ENCODE data around the gene ZNF722.
"Not testable (repeated sequence)": the region's sequence is repeated elsewhere in the genome, so short reads cannot be mapped to it uniquely, and the experiment has no call there.

Gene ZNF722

DNA sequence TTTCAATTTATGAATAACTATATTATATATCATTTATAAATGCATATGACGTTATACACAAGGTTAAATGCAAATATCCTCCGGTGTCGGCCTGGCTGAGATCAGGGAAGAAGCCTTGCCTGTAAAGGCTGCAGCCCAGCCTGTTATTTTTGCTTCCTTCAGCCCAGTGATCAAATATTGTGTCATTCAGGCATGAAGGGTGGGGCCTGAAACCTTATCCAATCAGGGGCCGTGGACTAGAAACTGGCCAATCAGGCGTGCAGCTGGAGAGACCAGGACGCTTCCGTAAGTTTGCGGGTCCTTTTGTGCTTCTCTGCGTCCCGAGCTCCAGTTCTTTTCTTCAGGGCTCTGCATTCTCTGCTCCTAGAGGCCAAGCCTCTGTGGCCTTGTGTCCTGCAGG is at the start of gene ZNF722:
Gene ZNF722 (plus strand): TSS at position 301 of the 400 bp plus-strand sequence. CDS start 113 bp downstream, outside the sequence.
- no peak for DNase-seq

DNA sequence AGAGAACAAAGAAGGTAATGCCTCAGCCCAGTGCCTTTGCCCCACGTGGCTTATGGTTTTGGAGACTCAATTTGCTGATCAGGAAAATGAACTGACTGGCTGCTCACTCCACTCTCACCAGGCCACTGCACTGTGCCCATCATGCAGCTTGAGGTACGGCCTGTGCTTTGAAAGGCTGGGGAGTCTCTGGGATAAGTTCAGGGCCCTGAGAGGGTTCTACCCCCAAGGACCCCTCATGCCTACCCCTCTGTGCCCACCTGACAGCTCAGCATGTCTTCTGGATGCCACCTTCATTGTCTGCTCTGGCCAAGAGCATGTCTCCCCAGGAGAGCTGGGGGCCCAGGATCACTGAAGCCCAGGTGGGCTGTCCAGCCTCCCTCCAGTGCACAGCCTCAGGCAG is 45.5 kb upstream of the ZNF722 start:
- DNase-seq: no peak

DNA sequence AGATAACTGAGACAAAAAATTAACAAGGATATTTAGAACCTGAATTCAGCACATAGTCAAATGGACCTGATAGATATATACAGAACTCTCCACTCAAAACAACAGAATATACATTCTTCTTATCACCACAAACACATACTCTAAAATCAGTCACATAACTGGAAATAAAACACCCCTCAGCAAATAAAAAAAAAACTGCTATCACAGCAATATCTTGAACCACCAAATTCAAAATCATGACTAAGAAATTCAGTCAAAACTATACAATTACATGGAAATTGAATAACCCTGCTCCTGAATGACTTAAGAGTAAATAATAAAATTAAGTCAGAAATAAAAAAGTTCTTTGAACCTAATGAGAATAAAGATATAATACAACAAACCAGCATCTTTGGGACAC is 30.0 kb upstream of the ZNF722 start:
- DNase-seq: no peak

GRCh38 chr7:64015496-64015895 is 16.8 kb downstream of the ZNF722 start:
- DNase-seq: not testable (repeated sequence)

- DNase-seq: no peak
Measured at GRCh38 chr7:64035388-64035787, 36.7 kb downstream of the ZNF722 start.

GRCh38 chr7:64037095-64037494 is 38.4 kb downstream of the ZNF722 start:
- no peak for DNase-seq

GRCh38 chr7:64045301-64046040 is 46.8 kb downstream of the ZNF722 start, which contains the start of gene ZNF727:
Gene ZNF727 (plus strand): TSS chr7:64045434. CDS start chr7:64045622, 188 bp downstream.
- DNase-seq: no peak

DNA sequence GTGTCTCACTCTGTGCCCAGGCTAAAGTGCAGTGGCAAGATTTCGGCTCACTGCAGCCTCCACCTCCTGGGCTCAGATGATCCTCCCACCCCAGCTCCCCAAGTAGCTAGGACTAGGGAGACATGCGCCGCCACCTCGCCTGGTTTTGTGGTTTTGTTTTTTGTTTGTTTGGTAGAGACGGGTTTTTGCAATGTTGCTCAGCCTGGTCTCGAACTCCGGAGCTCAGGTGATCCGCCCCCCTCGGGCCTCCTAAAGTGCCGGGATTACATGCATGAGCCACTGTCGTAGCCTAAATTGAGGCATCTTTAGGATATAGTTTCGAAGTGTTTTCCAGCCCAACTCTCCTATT is 47.4 kb downstream of the ZNF722 start:
- no peak for DNase-seq
